ENCODE results near the gene WDR7.

DNA sequence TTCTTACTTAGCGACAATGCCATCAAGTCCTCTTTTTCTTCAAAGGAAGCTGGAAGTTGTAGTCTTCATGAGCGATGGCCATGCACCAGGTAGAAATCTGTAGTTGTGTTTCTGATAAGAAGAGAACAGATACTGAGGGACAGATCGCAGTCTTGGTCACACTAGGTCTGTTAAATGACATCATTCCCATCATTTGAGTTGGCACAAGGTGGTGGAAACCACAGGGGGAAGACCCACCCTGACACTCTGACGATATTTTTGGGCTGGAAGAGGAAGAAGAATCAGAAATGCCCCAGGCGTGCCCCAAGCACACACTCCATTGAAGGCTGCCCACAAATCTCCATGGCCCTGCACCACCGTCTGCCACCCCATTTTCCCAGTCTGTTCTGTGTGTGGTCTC is 406.7 kb downstream of the WDR7 start:
- TF ChIP-seq CTCF (IDR thresholded peaks at IDR 0.05; ENCODE audit: low read length) (no peak), EZH2 (IDR thresholded peaks at IDR 0.05; ENCODE audit: borderline replicate concordance, low read length) (no peak)

All from OCI-LY1 (cell line).